Neural progenitor cell (in vitro differentiated cells): ENCODE measurements around the gene CEBPE.

Source experiments
- CTCF ChIP-seq: fragments of 200-600 bp; sonication (generic); IDR thresholded peaks from 2 replicates; pipeline ENCODE4 v1.5.1; 2017; ENCODE audit warnings: antibody characterized with exemption, mild to moderate bottlenecking
- EZH2phosphoT487 ChIP-seq: fragments of 200-600 bp; sonication (generic); IDR thresholded peaks from 2 replicates; pipeline ENCODE4 v1.6.1; 2017; ENCODE audit warnings: antibody characterized with exemption

- TF ChIP-seq CTCF (no peak), EZH2phosphoT487 (no peak)
These were observed 1.6 kb downstream of the CEBPE start for GRCh38 chr14:23117371-23118020.
